ENCODE data around the gene TEAD3. TPM values are rescaled to one million over a fixed set of nuclear protein-coding genes. Genes with fewer than 3 reads are reported as not detected.

TEAD3 gene
- total and polyA plus RNA-seq, 2 experiments from 2014 or later = 15.0 to 26.5 TPM

DNA sequence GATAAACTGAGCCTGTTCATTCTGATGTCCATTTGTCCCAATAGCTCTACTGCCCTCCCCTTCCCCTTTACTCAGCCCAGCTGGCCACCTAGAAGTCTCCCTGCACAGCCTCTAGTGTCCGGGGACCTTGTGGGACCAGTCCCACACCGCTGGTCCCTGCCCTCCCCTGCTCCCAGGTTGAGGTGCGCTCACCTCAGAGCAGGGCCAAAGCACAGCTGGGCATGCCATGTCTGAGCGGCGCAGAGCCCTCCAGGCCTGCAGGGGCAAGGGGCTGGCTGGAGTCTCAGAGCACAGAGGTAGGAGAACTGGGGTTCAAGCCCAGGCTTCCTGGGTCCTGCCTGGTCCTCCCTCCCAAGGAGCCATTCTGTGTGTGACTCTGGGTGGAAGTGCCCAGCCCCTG, 69.4 kb downstream of the TEAD3 start:
- ATAC-seq (peak; percentile 67), DNase-seq (ENCODE audit: low spot score) (no peak)
- no peak overlapping the region for H3K4me2 ChIP-seq

More for the DNA sequence above, 69.4 kb downstream of the TEAD3 start:
- Histone ChIP-seq H3K4me1 (ENCODE audit: insufficient read depth) (peaks cover 15% of the 10 kb centered on the region), H3F3A (replicated peaks; ENCODE audit: low read depth) (no peaks in the 10 kb centered on the region), H4K20me1 (replicated peaks; ENCODE audit: insufficient read depth) (no peaks in the 10 kb centered on the region), H3K36me3 (ENCODE audit: insufficient read depth) (peaks cover 3% of the 10 kb centered on the region; the same call in 1 of the 2 replicates), H2AFZ (no peak overlapping the region; the same call in 1 of the 2 replicates), H3K27ac (ENCODE audit: low read depth) (no peak overlapping the region), H3K27me3 (ENCODE audit: insufficient read depth) (no peaks in the 10 kb centered on the region), H3K9me2 (ENCODE audit: insufficient read depth) (no peaks in the 10 kb centered on the region), H3K4me3 (no peak overlapping the region), H3K79me2 (replicated peaks; ENCODE audit: insufficient read depth) (no peaks in the 10 kb centered on the region)
- Mint-ChIP-seq H3K36me3 (ENCODE audit: low read depth) (peaks cover 27% of the 10 kb centered on the region), H3K4me3 (no peak overlapping the region), H3K4me1 (peaks cover 27% of the 10 kb centered on the region), H3K27me3 (ENCODE audit: insufficient read depth, low read depth, poor library complexity) (no peaks in the 10 kb centered on the region), H3K9me3 (peaks cover 23% of the 10 kb centered on the region), H3K27ac (no peak overlapping the region)
- TF ChIP-seq CREB1 (CRISPR knock-in tag; IDR thresholded peaks at IDR 0.05; ENCODE audit: low read depth) (no peak), JUNB (IDR thresholded peaks at IDR 0.05; ENCODE audit: unreplicated experiment) (no peak), POLR2AphosphoS5 (IDR thresholded peaks at IDR 0.05; ENCODE audit: low read depth) (no peak), NANOG (IDR thresholded peaks at IDR 0.05; ENCODE audit: borderline replicate concordance) (no peak), STAT1 (IDR thresholded peaks at IDR 0.05; ENCODE audit: unreplicated experiment) (no peak), ZNF331 (CRISPR knock-in tag; IDR thresholded peaks at IDR 0.05; ENCODE audit: low read depth) (no peak), ZNF114 (CRISPR knock-in tag; IDR thresholded peaks at IDR 0.05) (no peak), EZH2phosphoT487 (IDR thresholded peaks at IDR 0.05; ENCODE audit: unreplicated experiment) (no peak), EZH2 (IDR thresholded peaks at IDR 0.05; ENCODE audit: low read depth, unreplicated experiment) (no peak)
- TF ChIP-seq, protein P1, sequence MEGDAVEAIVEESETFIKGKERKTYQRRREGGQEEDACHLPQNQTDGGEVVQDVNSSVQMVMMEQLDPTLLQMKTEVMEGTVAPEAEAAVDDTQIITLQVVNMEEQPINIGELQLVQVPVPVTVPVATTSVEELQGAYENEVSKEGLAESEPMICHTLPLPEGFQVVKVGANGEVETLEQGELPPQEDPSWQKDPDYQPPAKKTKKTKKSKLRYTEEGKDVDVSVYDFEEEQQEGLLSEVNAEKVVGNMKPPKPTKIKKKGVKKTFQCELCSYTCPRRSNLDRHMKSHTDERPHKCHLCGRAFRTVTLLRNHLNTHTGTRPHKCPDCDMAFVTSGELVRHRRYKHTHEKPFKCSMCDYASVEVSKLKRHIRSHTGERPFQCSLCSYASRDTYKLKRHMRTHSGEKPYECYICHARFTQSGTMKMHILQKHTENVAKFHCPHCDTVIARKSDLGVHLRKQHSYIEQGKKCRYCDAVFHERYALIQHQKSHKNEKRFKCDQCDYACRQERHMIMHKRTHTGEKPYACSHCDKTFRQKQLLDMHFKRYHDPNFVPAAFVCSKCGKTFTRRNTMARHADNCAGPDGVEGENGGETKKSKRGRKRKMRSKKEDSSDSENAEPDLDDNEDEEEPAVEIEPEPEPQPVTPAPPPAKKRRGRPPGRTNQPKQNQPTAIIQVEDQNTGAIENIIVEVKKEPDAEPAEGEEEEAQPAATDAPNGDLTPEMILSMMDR (conservative IDR thresholded peaks at IDR 0.05; ENCODE audit: low read depth in 2 of 2) = no peak
- TF ChIP-seq, protein P2, sequence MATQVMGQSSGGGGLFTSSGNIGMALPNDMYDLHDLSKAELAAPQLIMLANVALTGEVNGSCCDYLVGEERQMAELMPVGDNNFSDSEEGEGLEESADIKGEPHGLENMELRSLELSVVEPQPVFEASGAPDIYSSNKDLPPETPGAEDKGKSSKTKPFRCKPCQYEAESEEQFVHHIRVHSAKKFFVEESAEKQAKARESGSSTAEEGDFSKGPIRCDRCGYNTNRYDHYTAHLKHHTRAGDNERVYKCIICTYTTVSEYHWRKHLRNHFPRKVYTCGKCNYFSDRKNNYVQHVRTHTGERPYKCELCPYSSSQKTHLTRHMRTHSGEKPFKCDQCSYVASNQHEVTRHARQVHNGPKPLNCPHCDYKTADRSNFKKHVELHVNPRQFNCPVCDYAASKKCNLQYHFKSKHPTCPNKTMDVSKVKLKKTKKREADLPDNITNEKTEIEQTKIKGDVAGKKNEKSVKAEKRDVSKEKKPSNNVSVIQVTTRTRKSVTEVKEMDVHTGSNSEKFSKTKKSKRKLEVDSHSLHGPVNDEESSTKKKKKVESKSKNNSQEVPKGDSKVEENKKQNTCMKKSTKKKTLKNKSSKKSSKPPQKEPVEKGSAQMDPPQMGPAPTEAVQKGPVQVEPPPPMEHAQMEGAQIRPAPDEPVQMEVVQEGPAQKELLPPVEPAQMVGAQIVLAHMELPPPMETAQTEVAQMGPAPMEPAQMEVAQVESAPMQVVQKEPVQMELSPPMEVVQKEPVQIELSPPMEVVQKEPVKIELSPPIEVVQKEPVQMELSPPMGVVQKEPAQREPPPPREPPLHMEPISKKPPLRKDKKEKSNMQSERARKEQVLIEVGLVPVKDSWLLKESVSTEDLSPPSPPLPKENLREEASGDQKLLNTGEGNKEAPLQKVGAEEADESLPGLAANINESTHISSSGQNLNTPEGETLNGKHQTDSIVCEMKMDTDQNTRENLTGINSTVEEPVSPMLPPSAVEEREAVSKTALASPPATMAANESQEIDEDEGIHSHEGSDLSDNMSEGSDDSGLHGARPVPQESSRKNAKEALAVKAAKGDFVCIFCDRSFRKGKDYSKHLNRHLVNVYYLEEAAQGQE (IDR thresholded peaks at IDR 0.05; ENCODE audit: unreplicated experiment) = no peak
- TF ChIP-seq, protein P3, sequence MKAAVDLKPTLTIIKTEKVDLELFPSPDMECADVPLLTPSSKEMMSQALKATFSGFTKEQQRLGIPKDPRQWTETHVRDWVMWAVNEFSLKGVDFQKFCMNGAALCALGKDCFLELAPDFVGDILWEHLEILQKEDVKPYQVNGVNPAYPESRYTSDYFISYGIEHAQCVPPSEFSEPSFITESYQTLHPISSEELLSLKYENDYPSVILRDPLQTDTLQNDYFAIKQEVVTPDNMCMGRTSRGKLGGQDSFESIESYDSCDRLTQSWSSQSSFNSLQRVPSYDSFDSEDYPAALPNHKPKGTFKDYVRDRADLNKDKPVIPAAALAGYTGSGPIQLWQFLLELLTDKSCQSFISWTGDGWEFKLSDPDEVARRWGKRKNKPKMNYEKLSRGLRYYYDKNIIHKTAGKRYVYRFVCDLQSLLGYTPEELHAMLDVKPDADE (IDR thresholded peaks at IDR 0.05) = no peak
- TF ChIP-seq, protein P4, sequence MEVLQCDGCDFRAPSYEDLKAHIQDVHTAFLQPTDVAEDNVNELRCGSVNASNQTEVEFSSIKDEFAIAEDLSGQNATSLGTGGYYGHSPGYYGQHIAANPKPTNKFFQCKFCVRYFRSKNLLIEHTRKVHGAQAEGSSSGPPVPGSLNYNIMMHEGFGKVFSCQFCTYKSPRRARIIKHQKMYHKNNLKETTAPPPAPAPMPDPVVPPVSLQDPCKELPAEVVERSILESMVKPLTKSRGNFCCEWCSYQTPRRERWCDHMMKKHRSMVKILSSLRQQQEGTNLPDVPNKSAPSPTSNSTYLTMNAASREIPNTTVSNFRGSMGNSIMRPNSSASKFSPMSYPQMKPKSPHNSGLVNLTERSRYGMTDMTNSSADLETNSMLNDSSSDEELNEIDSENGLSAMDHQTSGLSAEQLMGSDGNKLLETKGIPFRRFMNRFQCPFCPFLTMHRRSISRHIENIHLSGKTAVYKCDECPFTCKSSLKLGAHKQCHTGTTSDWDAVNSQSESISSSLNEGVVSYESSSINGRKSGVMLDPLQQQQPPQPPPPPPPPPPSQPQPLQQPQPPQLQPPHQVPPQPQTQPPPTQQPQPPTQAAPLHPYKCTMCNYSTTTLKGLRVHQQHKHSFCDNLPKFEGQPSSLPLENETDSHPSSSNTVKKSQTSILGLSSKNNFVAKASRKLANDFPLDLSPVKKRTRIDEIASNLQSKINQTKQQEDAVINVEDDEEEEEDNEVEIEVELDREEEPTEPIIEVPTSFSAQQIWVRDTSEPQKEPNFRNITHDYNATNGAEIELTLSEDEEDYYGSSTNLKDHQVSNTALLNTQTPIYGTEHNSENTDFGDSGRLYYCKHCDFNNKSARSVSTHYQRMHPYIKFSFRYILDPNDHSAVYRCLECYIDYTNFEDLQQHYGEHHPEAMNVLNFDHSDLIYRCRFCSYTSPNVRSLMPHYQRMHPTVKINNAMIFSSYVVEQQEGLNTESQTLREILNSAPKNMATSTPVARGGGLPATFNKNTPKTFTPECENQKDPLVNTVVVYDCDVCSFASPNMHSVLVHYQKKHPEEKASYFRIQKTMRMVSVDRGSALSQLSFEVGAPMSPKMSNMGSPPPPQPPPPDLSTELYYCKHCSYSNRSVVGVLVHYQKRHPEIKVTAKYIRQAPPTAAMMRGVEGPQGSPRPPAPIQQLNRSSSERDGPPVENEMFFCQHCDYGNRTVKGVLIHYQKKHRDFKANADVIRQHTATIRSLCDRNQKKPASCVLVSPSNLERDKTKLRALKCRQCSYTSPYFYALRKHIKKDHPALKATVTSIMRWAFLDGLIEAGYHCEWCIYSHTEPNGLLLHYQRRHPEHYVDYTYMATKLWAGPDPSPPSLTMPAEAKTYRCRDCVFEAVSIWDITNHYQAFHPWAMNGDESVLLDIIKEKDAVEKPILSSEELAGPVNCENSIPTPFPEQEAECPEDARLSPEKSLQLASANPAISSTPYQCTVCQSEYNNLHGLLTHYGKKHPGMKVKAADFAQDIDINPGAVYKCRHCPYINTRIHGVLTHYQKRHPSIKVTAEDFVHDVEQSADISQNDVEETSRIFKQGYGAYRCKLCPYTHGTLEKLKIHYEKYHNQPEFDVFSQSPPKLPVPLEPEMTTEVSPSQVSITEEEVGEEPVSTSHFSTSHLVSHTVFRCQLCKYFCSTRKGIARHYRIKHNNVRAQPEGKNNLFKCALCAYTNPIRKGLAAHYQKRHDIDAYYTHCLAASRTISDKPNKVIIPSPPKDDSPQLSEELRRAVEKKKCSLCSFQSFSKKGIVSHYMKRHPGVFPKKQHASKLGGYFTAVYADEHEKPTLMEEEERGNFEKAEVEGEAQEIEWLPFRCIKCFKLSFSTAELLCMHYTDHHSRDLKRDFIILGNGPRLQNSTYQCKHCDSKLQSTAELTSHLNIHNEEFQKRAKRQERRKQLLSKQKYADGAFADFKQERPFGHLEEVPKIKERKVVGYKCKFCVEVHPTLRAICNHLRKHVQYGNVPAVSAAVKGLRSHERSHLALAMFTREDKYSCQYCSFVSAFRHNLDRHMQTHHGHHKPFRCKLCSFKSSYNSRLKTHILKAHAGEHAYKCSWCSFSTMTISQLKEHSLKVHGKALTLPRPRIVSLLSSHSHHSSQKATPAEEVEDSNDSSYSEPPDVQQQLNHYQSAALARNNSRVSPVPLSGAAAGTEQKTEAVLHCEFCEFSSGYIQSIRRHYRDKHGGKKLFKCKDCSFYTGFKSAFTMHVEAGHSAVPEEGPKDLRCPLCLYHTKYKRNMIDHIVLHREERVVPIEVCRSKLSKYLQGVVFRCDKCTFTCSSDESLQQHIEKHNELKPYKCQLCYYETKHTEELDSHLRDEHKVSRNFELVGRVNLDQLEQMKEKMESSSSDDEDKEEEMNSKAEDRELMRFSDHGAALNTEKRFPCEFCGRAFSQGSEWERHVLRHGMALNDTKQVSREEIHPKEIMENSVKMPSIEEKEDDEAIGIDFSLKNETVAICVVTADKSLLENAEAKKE (CRISPR knock-in tag; IDR thresholded peaks at IDR 0.05) = no peak

All from GM23338 (cell line).